ENCODE measurements around the gene TFDP2. TPM values are rescaled to one million over a fixed set of nuclear protein-coding genes. Genes with fewer than 3 reads are reported as not detected.

The TFDP2 gene
- total RNA-seq, 1 donor from 2014 or later = 173 TPM

GRCh38 chr3:142003291-142003690 lies 146.1 kb downstream of the TFDP2 start:
- Histone ChIP-seq H3K9me3 (ENCODE audit: low read depth) (no peaks in the 10 kb centered on the region), H2AFZ (replicated peaks) (no peak overlapping the region), H3K4me3 (no peak overlapping the region), H3K79me2 (ENCODE audit: low read depth) (peaks cover 51% of the 10 kb centered on the region), H3K36me3 (peaks cover 7% of the 10 kb centered on the region), H4K20me1 (ENCODE audit: low read depth) (peaks cover 36% of the 10 kb centered on the region), H3K4me1 (peaks cover 4% of the 10 kb centered on the region), H3F3A (ENCODE audit: low read depth) (peaks cover 15% of the 10 kb centered on the region), H3K27ac (no peak overlapping the region), H3K9ac (no peak overlapping the region), H3K27me3 (no peaks in the 10 kb centered on the region), H3K4me2 (peak overlapping the region; percentile 19)
- Mint-ChIP-seq H3K27ac (no peak overlapping the region), H3K27me3 (ENCODE audit: insufficient read depth, low read depth) (no peaks in the 10 kb centered on the region), H3K36me3 (peaks cover 26% of the 10 kb centered on the region), H3K4me3 (no peak overlapping the region), H3K4me1 (peaks cover 2% of the 10 kb centered on the region), H3K9me3 (no peaks in the 10 kb centered on the region)
- TF ChIP-seq EZH2 (IDR thresholded peaks at IDR 0.05) (no peak), EZH2phosphoT487 (IDR thresholded peaks at IDR 0.05) (no peak)
- TF ChIP-seq, protein P1, sequence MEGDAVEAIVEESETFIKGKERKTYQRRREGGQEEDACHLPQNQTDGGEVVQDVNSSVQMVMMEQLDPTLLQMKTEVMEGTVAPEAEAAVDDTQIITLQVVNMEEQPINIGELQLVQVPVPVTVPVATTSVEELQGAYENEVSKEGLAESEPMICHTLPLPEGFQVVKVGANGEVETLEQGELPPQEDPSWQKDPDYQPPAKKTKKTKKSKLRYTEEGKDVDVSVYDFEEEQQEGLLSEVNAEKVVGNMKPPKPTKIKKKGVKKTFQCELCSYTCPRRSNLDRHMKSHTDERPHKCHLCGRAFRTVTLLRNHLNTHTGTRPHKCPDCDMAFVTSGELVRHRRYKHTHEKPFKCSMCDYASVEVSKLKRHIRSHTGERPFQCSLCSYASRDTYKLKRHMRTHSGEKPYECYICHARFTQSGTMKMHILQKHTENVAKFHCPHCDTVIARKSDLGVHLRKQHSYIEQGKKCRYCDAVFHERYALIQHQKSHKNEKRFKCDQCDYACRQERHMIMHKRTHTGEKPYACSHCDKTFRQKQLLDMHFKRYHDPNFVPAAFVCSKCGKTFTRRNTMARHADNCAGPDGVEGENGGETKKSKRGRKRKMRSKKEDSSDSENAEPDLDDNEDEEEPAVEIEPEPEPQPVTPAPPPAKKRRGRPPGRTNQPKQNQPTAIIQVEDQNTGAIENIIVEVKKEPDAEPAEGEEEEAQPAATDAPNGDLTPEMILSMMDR (IDR thresholded peaks at IDR 0.05) = no peak
- DNase-seq (ENCODE audit: low spot score) = peak; percentile 16

GRCh38 chr3:142000325-142000870 lies 148.9 kb downstream of the TFDP2 start:
- DNase-seq (ENCODE audit: low spot score) = no peak
- peaks cover 4% of the 10 kb centered on the region for H3K4me1 ChIP-seq
- no peak overlapping the region for H2AFZ ChIP-seq (replicated peaks)
- H3K36me3 Mint-ChIP-seq = peaks cover 21% of the 10 kb centered on the region
- H3K27ac ChIP-seq = no peak overlapping the region
- H4K20me1 ChIP-seq (ENCODE audit: low read depth) = peaks cover 30% of the 10 kb centered on the region
- H3K4me3 ChIP-seq = no peak overlapping the region
- H3K4me3 Mint-ChIP-seq = no peak overlapping the region
- H3K9me3 Mint-ChIP-seq = no peaks in the 10 kb centered on the region
- peaks cover 7% of the 10 kb centered on the region for H3K4me1 Mint-ChIP-seq
- no peaks in the 10 kb centered on the region for H3K9me3 ChIP-seq (ENCODE audit: low read depth)
- H3K27me3 ChIP-seq = no peaks in the 10 kb centered on the region
- no peak overlapping the region for H3K4me2 ChIP-seq
- H3K27me3 Mint-ChIP-seq (ENCODE audit: insufficient read depth, low read depth) = no peaks in the 10 kb centered on the region
- peaks cover 7% of the 10 kb centered on the region for H3K36me3 ChIP-seq
- H3K9ac ChIP-seq = no peak overlapping the region
- peaks cover 38% of the 10 kb centered on the region for H3K79me2 ChIP-seq (ENCODE audit: low read depth)
- no peak overlapping the region for H3K27ac Mint-ChIP-seq
- no peak for TF ChIP-seq EZH2 (IDR thresholded peaks at IDR 0.05)
- TF ChIP-seq, protein P1 (IDR thresholded peaks at IDR 0.05) = no peak
- H3F3A ChIP-seq (ENCODE audit: low read depth) = peaks cover 15% of the 10 kb centered on the region

- Histone ChIP-seq H3K79me2 (ENCODE audit: low read depth) (peaks cover 38% of the 10 kb centered on the region), H3K36me3 (peaks cover 8% of the 10 kb centered on the region), H2AFZ (replicated peaks) (no peak overlapping the region), H3K27ac (no peak overlapping the region), H3K4me2 (no peak overlapping the region), H3F3A (ENCODE audit: low read depth) (peaks cover 4% of the 10 kb centered on the region), H3K9me3 (ENCODE audit: low read depth) (no peaks in the 10 kb centered on the region), H3K9ac (no peak overlapping the region), H3K4me1 (peaks cover 4% of the 10 kb centered on the region), H3K4me3 (no peak overlapping the region), H3K27me3 (no peaks in the 10 kb centered on the region), H4K20me1 (ENCODE audit: low read depth) (peaks cover 19% of the 10 kb centered on the region)
- no peaks in the 10 kb centered on the region for H3K27me3 Mint-ChIP-seq (ENCODE audit: insufficient read depth, low read depth)
- peaks cover 20% of the 10 kb centered on the region for H3K36me3 Mint-ChIP-seq
- H3K27ac Mint-ChIP-seq = no peak overlapping the region
- H3K4me1 Mint-ChIP-seq = peaks cover 7% of the 10 kb centered on the region
- no peak overlapping the region for H3K4me3 Mint-ChIP-seq
- no peaks in the 10 kb centered on the region for H3K9me3 Mint-ChIP-seq
- TF ChIP-seq, protein P1 (IDR thresholded peaks at IDR 0.05) = no peak
- TF ChIP-seq EZH2 (IDR thresholded peaks at IDR 0.05) (no peak), EZH2phosphoT487 (IDR thresholded peaks at IDR 0.05) (no peak)
- no peak for DNase-seq (ENCODE audit: low spot score)
Observed at GRCh38 chr3:141998669-141999290, 150.6 kb downstream of the TFDP2 start.
